Transverse colon (tissue), 3 donors: ENCODE results near the gene E2F4.

Experiments
- CTCF ChIP-seq, 5 experiments: fragments of 200-600 bp in 3 of 5; fragments of 450-650 bp in 2 of 5; sonication (generic) in 3 of 5; IDR thresholded peaks; 1 replicate in 2 of 5; 2 replicates in 3 of 5; pipeline ENCODE4 v1.5.1; 2016 to 2017; ENCODE audit warnings: antibody characterized with exemption in 5 of 5, inconsistent platforms in 3 of 5, mild to moderate bottlenecking in 2 of 5, moderate library complexity in 1 of 5
- POLR2A ChIP-seq: fragments of 450-650 bp; IDR thresholded peaks from one replicate; pipeline ENCODE4 v1.6.1; 2016; ENCODE audit warnings: antibody characterized with exemption, mild to moderate bottlenecking, moderate library complexity

GRCh38 chr16:67248073-67248400, 56.1 kb downstream of the E2F4 start:
- TF ChIP-seq POLR2A = no peak
- no peak for TF ChIP-seq CTCF (IDR thresholded peaks at IDR 0.05)
